DND-41 (cell line): Measurements from ENCODE around the gene UVRAG.

Source experiments
- CTCF ChIP-seq: IDR thresholded peaks from 2 replicates; pipeline ENCODE4 v1.5.1; 2012; ENCODE audit warnings: borderline replicate concordance, low read length, moderate library complexity, mild to moderate bottlenecking; ENCODE audit not compliant: poor library complexity, severe bottlenecking; ENCODE audit errors: extremely low read depth
- EZH2 ChIP-seq: IDR thresholded peaks from 3 replicates; pipeline ENCODE4 v1.6.1; 2012; ENCODE audit warnings: borderline replicate concordance, low read depth, mild to moderate bottlenecking, moderate library complexity, low read length, inconsistent platforms; ENCODE audit not compliant: severe bottlenecking

- TF ChIP-seq CTCF (no peak), EZH2 (no peak)
Measured at GRCh38 chr11:75858042-75858441, 43.0 kb downstream of the UVRAG start.
